GM12873 (cell line): ENCODE data around the gene TNIP2.

Experiments used
- CTCF ChIP-seq: IDR thresholded peaks from 2 replicates; pipeline ENCODE4 v1.5.1; 2012; ENCODE audit warnings: low read depth, mild to moderate bottlenecking, moderate library complexity, low read length, control low read depth; ENCODE audit not compliant: insufficient read depth; ENCODE audit errors: missing control alignments

Gene TNIP2

GRCh38 chr4:2795300-2795892, 39.3 kb upstream of the TNIP2 start:
- no peak for TF ChIP-seq CTCF

- no peak for TF ChIP-seq CTCF
Observed at GRCh38 chr4:2794486-2795299, 38.6 kb upstream of the TNIP2 start.

- no peak for TF ChIP-seq CTCF
Observed at GRCh38 chr4:2793586-2794485, 37.7 kb upstream of the TNIP2 start.

GRCh38 chr4:2792711-2793585, 36.8 kb upstream of the TNIP2 start, which contains the start of gene SH3BP2:
Gene SH3BP2 (plus strand): TSS chr4:2793085. CDS start chr4:2820618, 27,533 bp downstream.
- no peak for TF ChIP-seq CTCF

- no peak for TF ChIP-seq CTCF
Observed at GRCh38 chr4:2792396-2792710, 36.2 kb upstream of the TNIP2 start.

- TF ChIP-seq CTCF: no peak
Observed at GRCh38 chr4:2791518-2792395, 35.6 kb upstream of the TNIP2 start.
